Amniotic epithelial cell (primary cell): ENCODE results near the gene PLVAP.

Experiments used
- DNase-seq: peaks from one replicate; pipeline ENCODE4 v3.0.0-alpha.2; 2010; ENCODE audit warnings: low read depth

PLVAP gene

DNA sequence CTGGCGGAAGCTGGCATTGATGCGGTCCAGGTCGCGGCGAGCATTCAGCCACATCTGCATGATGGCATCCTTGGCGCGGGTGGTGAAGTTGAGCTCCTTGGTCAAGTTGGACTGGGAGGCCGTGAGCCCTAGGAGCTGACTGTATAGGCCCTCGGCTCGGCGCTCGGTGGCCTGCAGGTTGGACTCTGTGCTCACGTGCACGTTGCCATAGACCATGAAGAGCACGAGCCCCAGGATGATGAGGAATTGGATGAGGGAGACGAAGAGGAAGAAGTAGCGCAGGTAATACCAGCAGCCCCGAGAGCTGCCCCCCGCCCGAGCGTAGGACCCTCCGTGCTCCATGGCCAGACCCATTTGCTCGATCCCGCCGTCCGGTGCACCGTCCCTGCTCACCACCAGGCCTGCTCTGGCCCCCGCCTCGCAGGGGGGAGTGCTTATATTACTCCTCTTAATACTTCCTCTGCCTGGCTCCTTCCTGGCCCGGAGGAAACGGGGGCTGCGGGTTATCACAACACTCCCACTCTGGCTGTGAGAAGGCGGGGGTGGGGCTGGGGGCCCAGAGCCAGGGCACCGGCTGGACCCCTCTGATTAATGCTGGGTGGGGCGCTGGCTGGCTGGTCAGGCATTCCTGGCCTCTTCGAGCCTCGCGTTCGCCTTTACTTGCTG lies at the start of gene PLVAP:
Gene PLVAP (minus strand): TSS at position 408 of the 666 bp plus-strand sequence. CDS start 54 bp downstream, at position 354.
- DNase-seq, result no peak

- peak; percentile 57 for DNase-seq
Measured at GRCh38 chr19:17424743-17425365, 47.7 kb upstream of the PLVAP start.

GRCh38 chr19:17423429-17424208 lies 46.5 kb upstream of the PLVAP start:
- no peak for DNase-seq

DNA sequence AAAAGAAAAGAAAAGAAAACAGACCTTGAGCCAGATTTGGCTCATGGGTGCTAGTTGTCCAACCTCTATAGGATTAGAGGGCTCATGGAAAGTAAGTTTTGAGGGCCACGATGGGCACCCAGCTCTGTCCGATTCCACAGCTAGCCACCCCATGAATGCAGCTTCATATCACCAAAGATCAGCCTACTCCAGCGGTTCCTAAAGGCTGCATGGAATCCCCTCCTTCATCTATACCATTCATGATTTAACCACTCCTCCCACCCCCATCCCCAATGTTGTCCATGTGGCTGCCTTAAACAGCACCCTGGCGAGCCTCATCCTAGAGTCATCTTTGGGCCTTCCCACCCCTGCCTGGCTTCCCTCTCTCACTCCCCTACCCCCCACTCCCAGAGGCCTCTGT lies 44.8 kb upstream of the PLVAP start:
- no peak for DNase-seq

- no peak for DNase-seq
Measured at GRCh38 chr19:17420475-17420924, 43.4 kb upstream of the PLVAP start.

GRCh38 chr19:17419621-17420474 lies 42.7 kb upstream of the PLVAP start, which contains the start of gene MVB12A:
TSS of gene MVB12A (plus strand) at chr19:17420047. CDS start at chr19:17420136, 89 bp downstream.
- peak; percentile 99 for DNase-seq

- DNase-seq, result no peak
Measured at GRCh38 chr19:17419154-17419620, 42.0 kb upstream of the PLVAP start.

GRCh38 chr19:17418710-17419109 lies 41.6 kb upstream of the PLVAP start:
- DNase-seq, result peak; percentile 60

DNA sequence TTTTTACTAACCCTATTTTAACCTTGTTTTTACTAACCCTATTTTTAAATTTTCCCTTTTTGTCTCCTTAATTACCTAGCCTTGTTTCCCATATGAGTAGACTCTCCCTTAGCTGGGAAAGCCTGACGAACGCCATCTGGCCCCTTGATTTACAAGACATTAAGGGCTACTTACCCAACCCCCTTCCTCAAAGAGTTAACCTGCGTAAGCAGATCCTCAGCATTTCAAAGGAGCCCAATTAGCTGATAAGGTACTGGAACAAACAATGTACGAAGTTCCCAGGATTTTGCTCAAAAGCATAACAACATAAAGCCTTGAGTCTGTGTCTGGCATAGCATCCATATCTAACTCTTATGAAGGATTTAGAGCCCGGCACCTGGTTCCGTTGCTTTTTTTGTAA lies 38.0 kb upstream of the PLVAP start:
- DNase-seq, result peak; percentile 97

GRCh38 chr19:17414097-17414496 lies 37.0 kb upstream of the PLVAP start:
- DNase-seq, result no peak

- DNase-seq, result no peak
Measured at GRCh38 chr19:17411801-17412200, 34.7 kb upstream of the PLVAP start.

GRCh38 chr19:17409990-17410389 lies 32.8 kb upstream of the PLVAP start:
- peak; percentile 92 for DNase-seq

DNA sequence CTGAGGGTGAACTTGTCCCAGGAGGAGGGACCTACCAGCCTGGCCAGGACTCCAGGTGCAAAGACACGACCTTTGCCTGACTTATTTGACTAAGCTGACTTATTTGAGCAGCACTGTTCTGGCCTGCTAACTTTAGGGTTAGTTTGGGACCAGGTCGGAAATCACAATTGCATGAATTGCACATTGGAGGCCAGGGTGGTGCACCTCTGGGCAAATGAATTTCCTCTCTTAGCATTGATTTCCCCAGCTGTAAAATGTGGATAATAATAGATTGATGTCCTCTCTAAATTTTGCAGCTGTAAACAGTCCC lies 29.7 kb upstream of the PLVAP start:
- no peak for DNase-seq

- peak; percentile 82 for DNase-seq
Measured at GRCh38 chr19:17406046-17406886, 29.1 kb upstream of the PLVAP start.

GRCh38 chr19:17405250-17406045 lies 28.3 kb upstream of the PLVAP start, which contains the start of gene BST2:
TSS of gene BST2 (minus strand) at chr19:17405630. CDS start at chr19:17405575, 55 bp downstream.
- peak; percentile 98 for DNase-seq

DNA sequence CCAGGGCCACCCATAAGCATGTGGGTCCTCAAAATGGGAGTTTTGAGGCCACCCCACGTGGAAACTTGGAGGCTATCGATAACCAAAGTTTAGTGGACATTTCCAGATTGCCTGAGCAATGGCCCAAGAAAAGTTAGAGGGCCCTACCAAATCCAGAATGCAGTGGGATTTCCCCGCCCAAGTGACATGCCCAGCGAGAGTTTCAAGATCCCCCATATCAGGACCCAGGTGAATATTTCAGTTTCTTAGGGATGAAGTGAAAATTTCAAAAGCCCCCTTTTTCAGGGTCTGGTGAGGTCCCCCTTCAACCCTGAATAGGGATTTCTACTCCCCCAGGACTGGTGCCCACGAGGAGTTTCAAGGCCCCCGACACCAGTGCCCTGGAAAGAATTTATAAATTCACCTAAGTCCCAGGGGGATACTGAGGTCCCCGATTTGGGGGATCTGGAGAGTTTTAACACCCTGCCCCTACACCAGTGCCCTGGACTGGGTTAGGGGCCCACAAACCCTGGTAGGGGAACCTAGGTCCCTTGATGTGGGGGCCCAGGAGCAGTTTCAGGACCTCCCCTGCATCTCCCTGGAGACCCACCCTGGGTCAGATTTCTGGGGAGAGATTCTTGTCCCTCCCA lies 27.6 kb upstream of the PLVAP start:
- no peak for DNase-seq

- peak; percentile 67 for DNase-seq
Measured at GRCh38 chr19:17404015-17404414, 26.9 kb upstream of the PLVAP start.

DNA sequence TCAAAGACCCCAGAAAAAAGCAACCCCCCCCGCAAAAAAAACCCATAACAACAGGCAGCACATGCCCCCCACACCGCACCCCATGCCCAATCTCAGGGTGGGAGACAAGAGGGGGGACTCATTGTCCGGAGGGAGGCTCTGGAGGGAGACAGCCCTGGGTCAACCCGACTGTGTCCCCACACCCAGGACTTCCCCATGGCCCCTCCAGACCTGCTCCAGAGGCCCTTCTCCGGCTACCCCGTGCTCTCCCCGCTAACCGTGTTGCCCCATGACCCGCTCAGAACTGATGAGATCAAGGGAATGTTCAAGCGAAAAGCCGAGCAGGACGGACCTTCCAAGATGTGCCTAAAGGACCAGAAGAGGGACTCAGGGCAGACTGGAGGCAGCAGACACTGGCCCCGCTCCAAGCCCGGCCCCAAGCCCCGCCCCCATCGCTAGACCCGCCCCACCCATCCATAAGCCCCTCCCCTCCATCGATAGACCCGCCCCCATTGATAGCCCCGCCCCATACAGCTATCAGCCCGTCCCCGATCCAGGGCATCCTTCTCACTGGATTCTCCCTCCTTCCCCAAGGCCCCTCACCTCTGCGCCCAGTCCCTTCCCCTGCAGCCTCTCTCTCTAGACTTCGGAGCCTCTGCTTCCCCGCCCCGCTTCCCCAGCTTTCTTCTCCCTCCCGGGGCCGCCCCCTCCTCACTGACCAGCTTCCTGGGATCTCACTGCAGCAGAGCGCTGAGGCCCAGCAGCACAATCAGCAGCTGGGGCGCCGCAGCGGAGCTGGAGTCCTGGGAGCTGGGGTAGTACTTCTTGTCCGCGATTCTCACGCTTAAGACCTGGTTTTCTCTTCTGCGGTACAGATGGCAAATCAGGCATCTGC lies 26.1 kb upstream of the PLVAP start:
- DNase-seq, result peak; percentile 69

DNA sequence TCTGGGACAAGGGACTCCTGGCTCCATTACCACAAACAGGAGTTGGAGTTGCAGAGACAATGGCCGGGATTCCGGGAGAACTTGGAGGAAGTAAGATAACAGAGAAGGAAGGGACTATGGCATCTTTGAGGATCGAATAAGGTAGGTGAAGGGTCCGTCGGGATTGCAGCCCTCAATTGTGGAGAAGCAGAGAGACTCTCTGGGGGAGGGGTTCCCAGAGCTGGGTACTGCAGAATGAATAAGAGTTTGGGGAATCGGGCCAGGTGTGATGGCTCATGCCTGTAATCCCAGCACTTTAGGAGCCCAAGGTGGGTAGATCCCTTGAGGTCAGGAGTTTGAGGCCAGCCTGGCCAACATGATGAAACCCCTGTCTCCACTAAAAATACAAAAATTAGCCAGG lies 24.5 kb upstream of the PLVAP start:
- no peak for DNase-seq
